HL-60 (cell line): ENCODE data around the gene ZNF496.
A peak's percentile ranks its signal among the peaks of the same experiment; 100 is the strongest.

ENCODE experiments used
- DNase-seq, 2 experiments: peaks; one replicate each; pipeline ENCODE4 v3.0.0-alpha.2; 2010 to 2020; ENCODE audit warnings: low read depth in 1 of 2, low spot score in 1 of 2
- H3K27ac ChIP-seq: fragments of 250-450 bp; sonication (Bioruptor Pico); replicated peaks from 2 replicates; pipeline ENCODE4 v1.5.1; 2020; ENCODE audit warnings: mild to moderate bottlenecking, moderate library complexity
- H3K27me3 ChIP-seq: fragments of 250-450 bp; sonication (Bioruptor Pico); 2 replicates; pipeline ENCODE4 v1.5.1; 2021; ENCODE audit warnings: mild to moderate bottlenecking, moderate library complexity; ENCODE audit not compliant: insufficient read depth, poor library complexity, severe bottlenecking
- H3K4me3 ChIP-seq: replicated peaks from 2 replicates; pipeline ENCODE4 v1.5.1; 2011; ENCODE audit warnings: mild to moderate bottlenecking, control low read depth, low read length; ENCODE audit not compliant: insufficient read depth
- CTCF ChIP-seq: IDR thresholded peaks from one replicate; pipeline ENCODE4 v1.5.1; 2011; ENCODE audit warnings: low read length, control low read depth, inconsistent platforms; ENCODE audit not compliant: insufficient read depth
- GABPA ChIP-seq: IDR thresholded peaks from 2 replicates; pipeline ENCODE4 v1.6.1; 2012; ENCODE audit warnings: low read depth
- POLR2AphosphoS5 ChIP-seq: IDR thresholded peaks from 2 replicates; pipeline ENCODE4 v1.6.1; 2012; ENCODE audit warnings: low read depth
- REST ChIP-seq: IDR thresholded peaks from 2 replicates; pipeline ENCODE4 v1.6.1; 2012; ENCODE audit warnings: low read depth; ENCODE audit not compliant: insufficient replicate concordance
- SPI1 ChIP-seq: IDR thresholded peaks from 2 replicates; pipeline ENCODE4 v1.6.1; 2012; ENCODE audit warnings: low read depth, mild to moderate bottlenecking, borderline replicate concordance

ZNF496 gene

GRCh38 chr1:247360991-247361731 is 29.5 kb upstream of the ZNF496 start:
- no peak overlapping the region for H3K4me3 ChIP-seq
- no peak for TF ChIP-seq SPI1
- no peak for TF ChIP-seq POLR2AphosphoS5
- TF ChIP-seq GABPA = no peak
- no peak for TF ChIP-seq REST
- TF ChIP-seq CTCF = no peak
- no peaks in the 10 kb centered on the region for H3K27me3 ChIP-seq
- no peak for DNase-seq
- H3K27ac ChIP-seq = no peak overlapping the region

- no peaks in the 10 kb centered on the region for H3K27me3 ChIP-seq
- DNase-seq = peak in 1 of 2 experiments; percentile 13
- H3K4me3 ChIP-seq = no peak overlapping the region
- H3K27ac ChIP-seq = no peak overlapping the region
- no peak for TF ChIP-seq REST
- no peak for TF ChIP-seq CTCF
- no peak for TF ChIP-seq SPI1
- no peak for TF ChIP-seq GABPA
- TF ChIP-seq POLR2AphosphoS5 = no peak
Observed at GRCh38 chr1:247360116-247360898, 28.6 kb upstream of the ZNF496 start.

- DNase-seq = no peak
- no peak for TF ChIP-seq CTCF
- no peak for TF ChIP-seq SPI1
- TF ChIP-seq REST = no peak
- no peak for TF ChIP-seq POLR2AphosphoS5
- H3K27ac ChIP-seq = no peak overlapping the region
- no peak overlapping the region for H3K4me3 ChIP-seq
- no peaks in the 10 kb centered on the region for H3K27me3 ChIP-seq
Observed at GRCh38 chr1:247359559-247359958, 27.9 kb upstream of the ZNF496 start.
